Activated naive CD8-positive, alpha-beta T cell (primary cell): ENCODE results near the gene RREB1.
A peak's percentile ranks its signal among the peaks of the same experiment; 100 is the strongest.

Experiments
- H3K27ac Mint-ChIP-seq: one replicate; pipeline ENCODE4 v1.8.0; 2021; ENCODE audit warnings: mixed read lengths
- H3K27me3 Mint-ChIP-seq: one replicate; pipeline ENCODE4 v1.8.0; 2021; ENCODE audit warnings: mixed read lengths
- H3K36me3 Mint-ChIP-seq: one replicate; pipeline ENCODE4 v1.8.0; 2021; ENCODE audit warnings: mixed read lengths
- H3K4me1 Mint-ChIP-seq: one replicate; pipeline ENCODE4 v1.8.0; 2021; ENCODE audit warnings: low read depth, mixed read lengths
- H3K4me3 Mint-ChIP-seq: one replicate; pipeline ENCODE4 v1.8.0; 2021; ENCODE audit warnings: mild to moderate bottlenecking, mixed read lengths
- H3K9me3 Mint-ChIP-seq: one replicate; pipeline ENCODE4 v1.8.0; 2021; ENCODE audit warnings: low read depth, mixed read lengths

RREB1 gene

DNA sequence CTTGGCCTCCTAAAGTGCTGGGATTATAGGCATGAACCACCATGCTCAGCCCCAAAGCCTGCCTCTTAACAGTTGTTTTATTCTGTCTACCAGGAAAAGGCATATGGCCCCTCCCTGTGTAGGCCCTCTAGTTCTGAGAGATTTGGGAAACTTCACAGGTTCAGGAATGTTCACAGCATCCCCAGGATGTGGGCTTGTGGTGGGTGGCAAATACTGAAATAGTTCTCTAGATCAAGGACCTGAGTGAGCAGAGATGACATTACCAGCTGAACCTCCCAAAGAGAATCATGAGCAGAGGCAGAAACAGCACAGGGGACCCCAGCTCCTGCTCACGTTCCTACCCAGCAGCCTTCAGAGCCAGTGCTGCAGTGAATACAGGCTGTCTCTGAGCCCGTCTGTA lies 105.7 kb downstream of the RREB1 start:
- Mint-ChIP-seq H3K27ac (peak overlapping the region; percentile 22), H3K27me3 (no peaks in the 10 kb centered on the region), H3K9me3 (no peaks in the 10 kb centered on the region), H3K4me3 (no peak overlapping the region), H3K36me3 (peaks cover 6% of the 10 kb centered on the region), H3K4me1 (peaks cover 7% of the 10 kb centered on the region)

DNA sequence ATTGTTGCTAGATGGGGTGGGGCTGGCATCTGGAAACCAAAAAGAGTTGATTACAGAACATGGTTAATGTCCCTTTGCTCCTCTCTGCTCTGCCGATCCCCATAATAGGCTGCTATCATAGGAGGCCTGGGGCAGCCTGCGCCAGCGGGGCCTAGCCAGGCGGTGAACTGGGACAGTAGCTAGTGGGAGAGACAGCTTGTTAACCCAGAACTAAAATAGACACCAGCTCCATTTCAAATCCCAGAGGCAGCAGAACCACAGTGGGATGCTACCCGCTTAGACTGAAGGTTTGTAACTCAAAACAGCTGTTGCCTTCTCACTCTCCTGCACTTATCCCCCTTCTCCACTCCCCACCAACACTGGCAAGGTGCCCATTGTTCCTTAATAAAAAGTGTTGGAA lies 106.7 kb downstream of the RREB1 start:
- Mint-ChIP-seq H3K27ac (peak overlapping the region; percentile 58), H3K9me3 (no peaks in the 10 kb centered on the region), H3K4me1 (peaks cover 7% of the 10 kb centered on the region), H3K36me3 (peaks cover 6% of the 10 kb centered on the region), H3K4me3 (no peak overlapping the region), H3K27me3 (no peaks in the 10 kb centered on the region)

DNA sequence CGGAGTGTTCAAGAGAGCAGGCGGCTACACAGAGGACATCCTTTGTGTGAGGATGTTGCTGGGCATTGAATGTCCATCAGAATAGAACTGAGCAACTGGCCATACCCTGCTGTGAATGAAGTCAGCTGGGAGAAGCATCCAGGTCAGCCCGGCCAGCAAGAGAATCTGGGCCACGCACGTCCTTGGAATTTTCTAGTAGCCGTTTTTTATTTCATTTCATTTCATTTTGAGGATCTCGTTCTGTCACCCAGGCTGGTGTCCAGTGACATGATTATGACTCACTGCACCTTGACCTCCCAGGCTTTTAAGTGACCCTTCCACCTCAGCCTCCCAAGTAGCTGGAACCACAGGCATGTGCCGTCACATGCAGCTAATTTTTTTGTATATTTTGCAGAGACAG lies 107.4 kb downstream of the RREB1 start:
- H3K36me3 Mint-ChIP-seq, result peaks cover 6% of the 10 kb centered on the region
- no peaks in the 10 kb centered on the region for H3K27me3 Mint-ChIP-seq
- peaks cover 7% of the 10 kb centered on the region for H3K4me1 Mint-ChIP-seq
- H3K27ac Mint-ChIP-seq, result no peak overlapping the region
- no peak overlapping the region for H3K4me3 Mint-ChIP-seq
- no peaks in the 10 kb centered on the region for H3K9me3 Mint-ChIP-seq

DNA sequence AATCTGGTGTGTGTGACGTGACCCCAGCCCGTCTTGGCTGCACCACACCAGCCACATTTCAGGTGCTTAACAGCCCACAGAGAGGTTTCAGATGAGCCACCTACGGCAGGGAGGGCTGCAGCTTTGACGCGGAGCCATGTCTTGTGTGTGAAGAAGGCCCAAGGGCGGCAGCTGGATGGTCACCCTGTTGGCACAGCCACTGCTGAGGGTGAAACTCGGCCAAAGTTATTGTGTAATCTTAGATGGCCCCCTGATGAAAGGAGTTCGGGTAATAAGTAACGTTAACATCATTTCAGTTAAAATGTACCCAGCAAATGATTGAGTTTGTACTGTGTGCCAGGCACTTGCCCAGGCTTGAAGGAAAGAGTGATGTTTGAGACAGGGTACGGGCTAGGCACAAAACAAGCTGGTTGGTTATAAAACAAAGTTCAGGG lies 108.1 kb downstream of the RREB1 start:
- Mint-ChIP-seq H3K27me3 (no peaks in the 10 kb centered on the region), H3K9me3 (no peaks in the 10 kb centered on the region), H3K36me3 (peaks cover 4% of the 10 kb centered on the region), H3K27ac (peak overlapping the region; percentile 41), H3K4me1 (peaks cover 7% of the 10 kb centered on the region), H3K4me3 (no peak overlapping the region)

DNA sequence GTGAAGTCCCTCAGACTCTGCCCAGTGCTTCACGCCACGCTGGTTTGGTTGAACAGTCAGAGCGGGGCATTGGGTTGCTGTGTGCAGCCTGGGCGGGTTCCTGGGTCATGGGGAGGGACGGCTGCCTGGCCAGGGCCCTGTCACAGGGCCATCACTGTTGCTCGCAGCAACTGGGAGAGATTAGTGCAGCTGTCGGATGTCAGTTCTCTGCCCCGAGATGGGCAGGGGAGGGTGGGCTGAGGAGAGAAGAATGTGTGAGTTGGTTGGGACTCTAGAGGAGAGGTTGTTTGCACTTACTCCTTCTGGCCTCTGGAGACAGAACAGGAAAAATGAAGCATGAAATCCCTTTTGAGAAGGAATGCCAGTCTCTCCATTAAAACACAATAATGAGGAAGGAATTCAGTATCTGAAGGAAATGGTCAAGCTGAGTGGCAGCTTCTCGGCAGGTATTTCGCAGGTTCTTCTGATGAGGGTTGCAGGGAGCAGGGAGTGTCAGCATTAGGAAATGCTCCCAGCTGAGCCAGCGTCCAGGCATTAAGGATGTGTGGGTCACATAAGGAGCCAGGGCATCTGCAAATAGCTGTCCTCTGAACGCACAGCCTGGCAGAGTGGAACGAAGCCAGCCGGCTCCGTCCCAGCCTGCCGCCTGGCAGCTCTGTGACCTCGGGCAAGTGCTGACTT lies 109.3 kb downstream of the RREB1 start:
- H3K27ac Mint-ChIP-seq, result no peak overlapping the region
- no peak overlapping the region for H3K4me3 Mint-ChIP-seq

DNA sequence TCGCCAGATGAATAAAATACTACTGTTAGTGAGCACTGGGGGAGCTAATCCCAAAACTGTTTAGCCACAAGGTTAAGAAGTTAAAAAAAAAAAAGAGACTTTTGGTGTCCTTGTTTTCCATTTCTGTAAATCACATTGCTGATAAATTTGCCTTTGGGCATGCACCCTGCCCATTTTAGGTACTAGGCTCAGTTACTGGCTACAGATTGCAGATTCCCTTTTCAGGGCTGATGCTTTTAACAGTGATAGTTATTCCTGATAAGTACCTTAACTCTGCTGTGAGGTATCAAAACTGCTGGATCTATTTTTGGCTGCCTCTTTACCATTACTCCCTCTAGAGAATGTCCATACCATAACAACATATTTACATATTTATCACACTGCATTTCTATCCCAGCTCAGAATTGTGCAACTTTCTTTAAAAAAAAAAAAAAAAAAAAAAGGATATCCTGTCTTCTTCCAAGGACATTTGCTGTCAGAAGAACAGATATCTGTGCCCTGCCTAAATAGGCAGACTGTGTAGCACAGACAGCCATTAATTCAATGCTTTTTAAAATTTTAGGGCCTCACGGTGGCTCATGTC lies 110.7 kb downstream of the RREB1 start:
- H3K27me3 Mint-ChIP-seq, result no peaks in the 10 kb centered on the region
- H3K9me3 Mint-ChIP-seq, result no peaks in the 10 kb centered on the region
- no peak overlapping the region for H3K27ac Mint-ChIP-seq
- H3K36me3 Mint-ChIP-seq, result no peaks in the 10 kb centered on the region
- H3K4me1 Mint-ChIP-seq, result peaks cover under 1% of the 10 kb centered on the region
- no peak overlapping the region for H3K4me3 Mint-ChIP-seq

More for the DNA sequence above, 109.3 kb downstream of the RREB1 start:
- Mint-ChIP-seq H3K9me3 (no peaks in the 10 kb centered on the region), H3K27me3 (no peaks in the 10 kb centered on the region), H3K4me1 (peaks cover 7% of the 10 kb centered on the region), H3K36me3 (no peaks in the 10 kb centered on the region)

DNA sequence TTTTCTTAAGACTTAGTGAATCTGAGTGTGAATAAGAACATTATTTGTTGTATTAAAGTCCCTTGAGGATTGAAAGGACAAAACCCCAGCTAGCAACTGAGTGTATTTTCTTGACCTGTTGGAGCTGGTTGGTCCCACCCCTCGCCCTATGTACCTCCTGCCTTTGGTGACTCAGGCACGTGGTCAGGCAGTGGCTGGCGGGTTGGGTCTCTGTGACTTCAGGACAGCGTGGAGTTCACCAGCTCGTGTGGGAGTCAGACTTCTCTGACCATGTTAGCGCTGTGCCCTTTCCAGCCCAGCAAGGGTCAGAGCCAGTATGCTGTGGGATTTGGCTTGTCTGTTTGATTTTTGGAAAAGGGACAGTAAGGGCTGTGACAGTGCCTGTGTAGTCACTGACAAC lies 111.5 kb downstream of the RREB1 start:
- Mint-ChIP-seq H3K9me3 (no peaks in the 10 kb centered on the region), H3K4me1 (no peaks in the 10 kb centered on the region), H3K27me3 (no peaks in the 10 kb centered on the region), H3K27ac (no peak overlapping the region), H3K36me3 (no peaks in the 10 kb centered on the region), H3K4me3 (no peak overlapping the region)

DNA sequence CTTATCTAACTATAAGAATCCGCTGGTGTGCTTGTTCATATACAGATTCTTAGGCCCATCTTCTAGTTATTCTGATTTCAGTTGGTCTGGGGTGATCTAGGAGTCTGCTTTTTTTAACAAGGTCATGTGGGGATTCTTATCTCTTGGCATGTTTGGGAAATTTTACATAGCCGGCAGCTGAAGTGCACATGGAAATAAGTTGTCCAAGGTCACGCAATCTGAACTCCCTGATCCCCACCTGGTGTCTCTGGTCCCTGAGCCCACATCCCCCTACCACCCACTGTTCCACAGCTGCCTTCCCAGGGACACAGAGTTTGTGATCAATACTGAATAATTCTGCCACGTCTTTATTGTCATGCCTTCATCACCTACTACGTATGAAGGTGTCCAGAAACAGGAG lies 114.4 kb downstream of the RREB1 start:
- Mint-ChIP-seq H3K27me3 (no peaks in the 10 kb centered on the region), H3K4me3 (no peak overlapping the region), H3K9me3 (no peaks in the 10 kb centered on the region), H3K4me1 (no peaks in the 10 kb centered on the region), H3K36me3 (peaks cover 2% of the 10 kb centered on the region), H3K27ac (peak overlapping the region; percentile 22)

DNA sequence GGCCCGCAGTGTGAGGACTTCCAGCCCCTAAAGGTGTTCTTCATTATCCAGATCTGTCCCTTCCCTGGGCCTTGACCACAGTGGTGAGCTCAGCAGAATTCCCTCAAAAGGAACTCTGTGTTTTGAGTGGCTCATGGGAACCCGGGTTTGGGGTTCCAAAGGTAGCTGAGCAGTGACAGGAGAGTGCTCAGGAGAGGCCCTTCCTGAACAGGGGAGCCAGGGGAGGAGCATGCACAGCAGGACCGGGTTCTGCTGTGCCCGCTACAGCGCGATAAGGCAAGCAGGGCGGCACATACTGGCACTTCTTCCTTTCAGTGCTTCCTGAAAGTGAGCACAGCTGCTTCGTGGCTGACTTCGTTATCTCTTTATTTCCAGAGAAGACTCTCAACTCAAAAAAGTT lies 117.0 kb downstream of the RREB1 start:
- no peaks in the 10 kb centered on the region for H3K9me3 Mint-ChIP-seq
- H3K4me3 Mint-ChIP-seq, result no peak overlapping the region
- H3K4me1 Mint-ChIP-seq, result no peaks in the 10 kb centered on the region
- peaks cover 8% of the 10 kb centered on the region for H3K36me3 Mint-ChIP-seq
- H3K27ac Mint-ChIP-seq, result peak overlapping the region; percentile 61
- no peaks in the 10 kb centered on the region for H3K27me3 Mint-ChIP-seq

DNA sequence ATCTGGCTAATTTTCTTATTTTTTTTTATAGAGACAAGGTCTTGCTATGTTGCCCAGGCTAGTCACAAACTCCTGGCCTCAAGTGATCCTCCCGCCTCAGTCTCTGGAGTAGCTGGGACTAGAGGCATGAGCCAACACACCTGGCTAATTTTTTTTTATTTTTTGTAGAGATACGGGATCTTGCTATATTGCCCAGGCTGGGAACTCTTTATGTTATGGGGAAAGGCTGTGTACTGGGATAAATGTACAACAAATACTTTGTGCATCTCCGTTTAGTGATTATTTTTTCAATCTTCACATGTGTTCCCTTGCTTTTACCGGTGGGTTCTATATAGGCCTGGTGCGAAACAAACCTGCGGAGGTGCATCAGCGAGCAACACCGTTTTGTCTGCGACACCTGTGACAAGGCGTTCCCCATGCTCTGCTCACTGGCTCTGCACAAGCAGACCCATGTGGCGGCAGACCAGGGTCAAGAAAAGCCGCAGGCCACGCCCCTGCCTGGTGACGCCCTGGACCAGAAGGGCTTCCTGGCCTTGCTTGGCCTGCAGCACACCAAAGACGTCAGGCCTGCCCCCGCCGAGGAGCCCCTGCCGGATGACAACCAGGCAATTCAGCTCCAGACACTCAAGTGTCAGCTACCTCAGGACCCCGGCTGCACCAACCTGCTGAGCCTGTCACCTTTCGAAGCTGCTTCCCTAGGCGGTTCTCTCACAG lies 121.1 kb downstream of the RREB1 start:
- Mint-ChIP-seq H3K4me3 (no peak overlapping the region), H3K4me1 (peaks cover 9% of the 10 kb centered on the region), H3K27ac (no peak overlapping the region), H3K9me3 (no peaks in the 10 kb centered on the region), H3K36me3 (peaks cover 10% of the 10 kb centered on the region), H3K27me3 (no peaks in the 10 kb centered on the region)

DNA sequence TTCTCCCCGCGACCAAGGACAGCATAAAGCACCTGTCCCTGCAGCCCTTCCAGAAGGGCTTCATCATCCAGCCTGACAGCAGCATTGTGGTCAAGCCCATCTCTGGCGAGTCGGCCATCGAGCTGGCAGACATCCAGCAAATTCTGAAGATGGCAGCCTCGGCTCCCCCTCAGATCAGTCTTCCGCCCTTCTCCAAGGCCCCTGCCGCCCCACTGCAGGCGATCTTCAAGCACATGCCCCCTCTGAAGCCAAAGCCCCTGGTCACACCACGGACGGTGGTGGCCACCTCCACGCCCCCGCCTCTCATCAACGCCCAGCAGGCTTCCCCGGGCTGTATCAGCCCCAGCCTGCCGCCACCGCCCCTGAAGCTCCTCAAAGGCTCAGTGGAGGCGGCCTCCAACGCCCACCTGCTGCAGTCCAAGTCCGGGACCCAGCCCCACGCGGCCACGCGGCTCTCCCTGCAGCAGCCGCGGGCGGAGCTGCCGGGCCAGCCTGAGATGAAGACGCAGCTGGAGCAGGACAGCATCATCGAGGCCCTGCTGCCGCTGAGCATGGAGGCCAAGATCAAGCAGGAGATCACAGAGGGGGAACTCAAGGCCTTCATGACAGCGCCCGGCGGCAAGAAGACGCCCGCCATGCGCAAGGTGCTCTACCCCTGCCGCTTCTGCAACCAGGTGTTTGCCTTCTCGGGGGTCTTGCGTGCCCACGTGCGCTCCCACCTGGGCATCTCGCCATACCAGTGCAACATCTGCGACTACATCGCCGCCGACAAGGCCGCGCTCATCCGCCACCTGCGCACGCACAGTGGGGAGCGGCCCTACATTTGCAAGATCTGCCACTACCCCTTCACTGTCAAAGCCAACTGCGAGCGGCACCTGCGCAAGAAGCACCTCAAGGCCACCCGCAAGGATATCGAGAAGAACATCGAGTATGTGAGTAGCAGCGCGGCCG lies 121.9 kb downstream of the RREB1 start:
- H3K27me3 Mint-ChIP-seq, result no peaks in the 10 kb centered on the region
- no peak overlapping the region for H3K4me3 Mint-ChIP-seq
- peaks cover 10% of the 10 kb centered on the region for H3K36me3 Mint-ChIP-seq
- H3K27ac Mint-ChIP-seq, result no peak overlapping the region
- H3K4me1 Mint-ChIP-seq, result peaks cover 9% of the 10 kb centered on the region
- no peaks in the 10 kb centered on the region for H3K9me3 Mint-ChIP-seq

DNA sequence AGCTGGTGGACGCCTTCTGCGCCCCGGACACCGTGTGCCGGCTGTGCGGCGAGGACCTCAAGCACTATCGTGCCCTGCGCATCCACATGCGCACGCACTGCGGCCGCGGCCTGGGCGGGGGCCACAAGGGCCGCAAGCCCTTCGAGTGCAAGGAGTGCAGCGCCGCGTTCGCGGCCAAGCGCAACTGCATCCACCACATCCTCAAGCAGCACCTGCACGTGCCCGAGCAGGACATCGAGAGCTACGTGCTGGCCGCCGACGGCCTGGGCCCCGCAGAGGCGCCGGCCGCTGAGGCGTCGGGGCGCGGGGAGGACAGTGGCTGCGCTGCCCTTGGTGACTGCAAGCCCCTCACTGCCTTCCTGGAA lies 122.5 kb downstream of the RREB1 start:
- no peaks in the 10 kb centered on the region for H3K27me3 Mint-ChIP-seq
- H3K27ac Mint-ChIP-seq, result no peak overlapping the region
- H3K4me3 Mint-ChIP-seq, result no peak overlapping the region
- peaks cover 11% of the 10 kb centered on the region for H3K4me1 Mint-ChIP-seq
- H3K9me3 Mint-ChIP-seq, result no peaks in the 10 kb centered on the region
- H3K36me3 Mint-ChIP-seq, result peaks cover 10% of the 10 kb centered on the region

DNA sequence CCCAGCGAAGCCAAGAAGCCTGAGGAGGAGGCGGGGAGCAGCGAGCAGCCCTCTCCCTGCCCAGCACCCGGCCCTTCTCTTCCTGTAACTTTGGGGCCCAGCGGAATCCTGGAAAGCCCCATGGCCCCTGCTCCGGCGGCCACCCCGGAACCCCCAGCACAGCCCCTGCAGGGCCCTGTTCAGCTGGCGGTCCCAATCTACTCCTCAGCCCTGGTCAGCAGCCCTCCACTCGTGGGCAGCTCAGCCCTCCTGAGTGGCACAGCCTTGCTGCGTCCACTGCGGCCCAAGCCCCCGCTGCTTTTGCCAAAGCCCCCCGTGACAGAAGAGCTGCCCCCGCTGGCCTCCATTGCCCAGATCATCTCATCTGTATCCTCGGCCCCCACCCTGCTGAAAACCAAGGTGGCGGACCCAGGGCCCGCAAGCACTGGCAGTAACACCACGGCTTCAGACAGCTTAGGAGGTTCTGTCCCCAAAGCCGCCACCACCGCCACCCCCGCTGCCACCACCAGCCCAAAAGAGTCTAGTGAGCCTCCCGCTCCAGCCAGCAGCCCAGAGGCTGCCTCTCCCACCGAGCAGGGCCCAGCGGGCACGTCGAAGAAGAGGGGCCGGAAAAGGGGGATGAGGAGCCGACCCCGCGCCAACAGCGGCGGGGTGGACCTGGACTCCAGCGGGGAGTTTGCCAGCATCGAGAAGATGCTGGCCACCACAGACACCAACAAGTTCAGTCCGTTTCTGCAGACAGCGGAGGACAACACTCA lies 123.4 kb downstream of the RREB1 start:
- Mint-ChIP-seq H3K4me1 (peaks cover 11% of the 10 kb centered on the region), H3K27me3 (no peaks in the 10 kb centered on the region), H3K4me3 (no peak overlapping the region), H3K27ac (no peak overlapping the region), H3K36me3 (peaks cover 10% of the 10 kb centered on the region), H3K9me3 (no peaks in the 10 kb centered on the region)

DNA sequence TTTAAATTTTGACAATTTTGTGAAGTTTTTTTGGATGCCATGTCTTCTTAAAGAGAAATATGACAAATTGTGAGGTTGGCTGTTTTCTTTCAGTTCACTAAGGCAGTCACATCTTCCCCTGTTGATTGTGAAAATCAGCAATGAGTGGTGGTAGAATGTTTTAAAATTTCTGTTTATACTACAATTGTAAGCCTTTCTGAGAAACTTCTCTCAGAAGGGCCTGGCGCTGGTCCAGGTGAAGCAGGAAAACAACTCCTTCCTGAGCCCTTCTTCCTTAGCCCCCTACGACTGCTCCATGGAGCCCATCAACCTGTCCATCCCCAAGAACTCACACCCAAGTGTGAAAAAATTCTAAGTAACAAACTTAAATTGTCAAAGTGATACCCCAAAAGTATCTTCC lies 124.6 kb downstream of the RREB1 start:
- Mint-ChIP-seq H3K9me3 (no peaks in the 10 kb centered on the region), H3K27ac (peak overlapping the region; percentile 28), H3K27me3 (no peaks in the 10 kb centered on the region), H3K4me3 (no peak overlapping the region), H3K4me1 (peaks cover 11% of the 10 kb centered on the region), H3K36me3 (peaks cover 8% of the 10 kb centered on the region)
